ENCODE measurements around the gene DPP8.
"Not testable (repeated sequence)": the region's sequence is repeated elsewhere in the genome, so short reads cannot be mapped to it uniquely, and the experiment has no call there.

DNA sequence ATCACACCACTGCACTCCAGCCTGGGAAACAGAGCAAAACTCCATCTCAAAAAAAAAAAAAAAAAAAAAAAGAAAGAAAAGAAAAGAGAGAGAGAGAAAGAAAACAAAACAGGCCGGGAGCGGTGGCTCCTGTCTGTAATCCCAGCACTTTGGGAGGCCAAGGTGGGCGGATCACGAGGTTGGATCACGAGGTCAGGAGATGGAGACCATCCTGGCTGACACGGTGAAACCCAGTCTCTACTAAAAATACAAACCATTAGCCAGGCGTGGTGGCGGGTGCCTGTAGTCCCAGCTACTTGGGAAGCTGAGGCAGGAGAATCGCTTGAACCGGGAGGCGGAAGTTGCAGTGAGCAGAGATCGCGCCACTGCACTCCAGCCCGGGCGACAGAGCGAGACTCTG lies 119.0 kb downstream of the DPP8 start:
- TF ChIP-seq ZNF138 (tag by site-specific recombination; IDR thresholded peaks at IDR 0.05; ENCODE audit: borderline replicate concordance) = not testable (repeated sequence)
- TF ChIP-seq, protein P1, sequence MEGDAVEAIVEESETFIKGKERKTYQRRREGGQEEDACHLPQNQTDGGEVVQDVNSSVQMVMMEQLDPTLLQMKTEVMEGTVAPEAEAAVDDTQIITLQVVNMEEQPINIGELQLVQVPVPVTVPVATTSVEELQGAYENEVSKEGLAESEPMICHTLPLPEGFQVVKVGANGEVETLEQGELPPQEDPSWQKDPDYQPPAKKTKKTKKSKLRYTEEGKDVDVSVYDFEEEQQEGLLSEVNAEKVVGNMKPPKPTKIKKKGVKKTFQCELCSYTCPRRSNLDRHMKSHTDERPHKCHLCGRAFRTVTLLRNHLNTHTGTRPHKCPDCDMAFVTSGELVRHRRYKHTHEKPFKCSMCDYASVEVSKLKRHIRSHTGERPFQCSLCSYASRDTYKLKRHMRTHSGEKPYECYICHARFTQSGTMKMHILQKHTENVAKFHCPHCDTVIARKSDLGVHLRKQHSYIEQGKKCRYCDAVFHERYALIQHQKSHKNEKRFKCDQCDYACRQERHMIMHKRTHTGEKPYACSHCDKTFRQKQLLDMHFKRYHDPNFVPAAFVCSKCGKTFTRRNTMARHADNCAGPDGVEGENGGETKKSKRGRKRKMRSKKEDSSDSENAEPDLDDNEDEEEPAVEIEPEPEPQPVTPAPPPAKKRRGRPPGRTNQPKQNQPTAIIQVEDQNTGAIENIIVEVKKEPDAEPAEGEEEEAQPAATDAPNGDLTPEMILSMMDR (tag by site-specific recombination; IDR thresholded peaks at IDR 0.05) = not testable (repeated sequence)
